Measurements from ENCODE around the gene ITGA2B.
A peak's percentile ranks its signal among the peaks of the same experiment; 100 is the strongest.
"Not testable (repeated sequence)": the region's sequence is repeated elsewhere in the genome, so short reads cannot be mapped to it uniquely, and the experiment has no call there.

The ITGA2B gene

DNA sequence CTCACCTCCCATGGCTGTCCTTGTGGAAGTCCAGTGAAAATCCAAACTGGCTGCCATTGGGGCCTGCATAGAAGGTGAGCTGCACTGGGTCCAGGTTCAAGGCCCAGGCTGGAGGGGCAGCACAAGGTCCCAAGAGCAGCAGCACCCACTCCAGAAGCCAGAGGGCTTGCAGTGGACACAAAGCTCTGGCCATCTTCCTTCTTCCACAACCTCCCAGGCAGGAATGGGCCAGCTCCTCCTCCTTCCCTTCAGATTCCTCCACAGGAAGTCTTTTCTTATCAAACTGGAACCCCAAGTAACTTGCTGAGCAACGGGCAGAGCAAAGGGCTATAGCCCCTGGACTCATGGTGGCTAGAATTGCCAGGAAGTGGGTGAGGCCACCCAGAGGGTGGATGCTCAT is at the start of gene ITGA2B:
Gene ITGA2B (minus strand): TSS at position 369 of the 400 bp plus-strand sequence. CDS start 176 bp downstream, at position 193.
- no peak for DNase-seq

DNA sequence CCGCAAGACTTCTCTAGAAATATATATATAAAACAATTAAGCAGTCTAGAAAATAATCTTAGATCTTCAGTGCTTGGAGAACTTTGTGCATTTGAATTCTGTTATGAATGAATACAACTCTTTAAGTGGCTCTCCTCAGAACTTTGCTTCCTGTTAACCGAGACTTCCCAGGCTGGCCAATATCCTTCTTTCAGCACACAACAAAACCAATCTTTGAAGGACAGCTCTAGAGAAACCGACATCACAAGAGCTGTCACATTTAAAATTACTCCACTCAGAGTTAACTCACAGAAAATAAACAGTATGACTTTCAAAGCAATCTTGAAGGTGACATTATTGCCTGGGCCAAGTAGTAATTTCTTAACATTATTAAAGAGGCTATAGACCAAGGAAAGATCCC is 49.7 kb upstream of the ITGA2B start:
- DNase-seq = no peak

DNA sequence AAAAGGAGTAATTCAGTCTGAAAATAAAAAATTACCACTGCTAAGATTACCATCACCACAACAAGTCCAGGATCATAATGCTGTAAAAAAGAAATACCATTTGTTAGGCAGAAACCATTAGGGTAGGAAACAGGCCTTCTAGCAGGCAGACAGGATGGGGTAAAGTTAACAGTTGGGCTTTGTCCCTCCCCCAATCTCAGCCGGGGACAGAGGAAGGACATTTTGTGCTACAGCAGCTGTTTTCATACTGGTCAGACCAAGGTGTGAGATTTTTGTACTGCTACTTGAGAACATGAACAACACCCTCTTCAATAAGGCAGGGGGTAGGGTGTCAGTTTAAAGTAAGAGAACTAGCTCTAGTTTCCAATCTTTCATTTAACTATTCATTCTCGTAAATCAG is 49.2 kb upstream of the ITGA2B start:
- peak; percentile 24 for DNase-seq

DNA sequence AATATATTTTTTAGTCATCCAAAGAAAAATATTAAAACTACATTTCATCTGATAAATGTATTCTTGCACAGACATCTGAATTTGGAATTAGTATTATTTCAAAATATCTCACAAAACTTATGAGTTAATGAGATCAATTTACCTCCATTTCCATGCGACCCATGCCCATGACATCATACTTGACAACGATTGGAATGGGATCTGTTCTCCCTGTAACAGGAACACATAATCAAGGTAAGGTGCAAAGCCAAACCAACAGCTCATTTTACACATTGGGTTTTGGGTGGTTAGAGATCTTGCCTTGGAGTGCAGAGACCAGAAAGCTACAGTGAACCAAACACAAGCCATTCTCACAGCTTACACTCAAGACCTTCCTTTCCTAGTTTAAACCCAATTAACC is 46.9 kb upstream of the ITGA2B start:
- DNase-seq = no peak

DNA sequence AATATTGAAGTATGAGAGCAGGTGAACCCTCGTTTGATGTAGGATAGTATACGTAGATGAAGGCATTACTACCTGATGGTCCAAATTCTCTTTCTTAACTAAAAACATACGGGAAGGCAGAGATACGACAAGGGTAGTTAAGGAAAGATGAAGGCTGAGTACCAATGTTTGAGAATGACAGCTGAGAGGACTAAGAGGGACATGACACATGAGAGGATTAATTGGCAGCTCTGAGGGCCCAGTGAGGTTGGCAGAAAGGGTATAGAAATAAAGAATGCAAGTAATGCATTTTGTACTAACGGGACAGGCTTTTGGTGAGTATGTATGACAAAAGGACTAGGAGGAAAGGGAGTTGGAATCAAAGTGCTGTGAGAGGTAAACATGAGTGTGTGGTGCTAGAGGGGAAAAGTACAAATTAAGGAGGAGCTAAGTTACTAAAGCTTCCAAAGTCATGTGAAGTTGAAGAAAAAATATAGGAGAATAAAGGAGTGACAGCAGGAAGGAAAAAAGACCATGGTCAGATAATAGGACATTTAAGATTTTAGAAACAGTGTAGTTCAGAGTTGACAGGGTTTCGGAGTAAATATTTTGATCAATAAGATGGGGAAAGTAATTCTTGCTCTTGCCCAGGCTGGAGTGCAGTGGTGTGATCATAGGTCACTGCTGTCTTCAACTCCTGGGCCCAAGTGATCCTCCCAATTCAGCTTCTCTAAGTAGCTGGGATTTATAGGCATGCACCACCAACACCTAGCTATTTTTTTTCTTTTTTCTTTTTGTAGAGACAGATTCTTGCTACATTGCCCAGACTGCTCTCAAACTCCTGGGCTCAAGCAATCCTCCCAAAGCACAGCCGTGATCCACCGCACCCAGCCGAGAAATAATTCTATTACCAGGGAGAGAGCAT is 43.1 kb upstream of the ITGA2B start:
- DNase-seq = no peak

DNA sequence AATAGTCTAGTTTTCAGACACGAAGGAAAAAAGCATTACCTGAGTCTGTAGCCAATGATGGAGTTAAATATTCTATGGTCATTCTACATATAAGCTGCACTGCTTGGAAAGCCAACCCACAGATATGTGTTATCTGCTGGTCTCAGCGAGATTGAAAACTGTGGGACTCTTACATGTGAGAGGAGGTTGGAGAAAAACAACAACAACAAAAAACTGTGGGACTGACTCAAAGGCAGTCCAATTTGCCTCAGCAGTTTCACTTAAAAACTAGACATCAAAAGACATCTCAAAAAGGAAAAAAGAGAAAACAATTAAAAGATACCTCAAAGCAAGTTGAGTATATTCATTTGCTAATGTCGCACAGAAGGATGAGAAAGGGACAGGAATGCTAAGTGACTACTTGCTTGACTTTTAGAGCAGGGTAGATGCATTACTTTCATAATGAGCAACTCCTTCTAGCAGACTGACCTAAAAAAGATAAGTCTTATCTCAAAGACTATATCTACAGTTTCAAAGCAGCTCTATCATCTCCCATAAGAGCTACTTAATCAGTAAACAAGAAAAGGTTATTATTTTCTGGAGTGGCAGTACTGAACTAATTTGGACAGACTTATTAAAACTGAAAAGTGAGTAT is 35.5 kb upstream of the ITGA2B start:
- no peak for DNase-seq

DNA sequence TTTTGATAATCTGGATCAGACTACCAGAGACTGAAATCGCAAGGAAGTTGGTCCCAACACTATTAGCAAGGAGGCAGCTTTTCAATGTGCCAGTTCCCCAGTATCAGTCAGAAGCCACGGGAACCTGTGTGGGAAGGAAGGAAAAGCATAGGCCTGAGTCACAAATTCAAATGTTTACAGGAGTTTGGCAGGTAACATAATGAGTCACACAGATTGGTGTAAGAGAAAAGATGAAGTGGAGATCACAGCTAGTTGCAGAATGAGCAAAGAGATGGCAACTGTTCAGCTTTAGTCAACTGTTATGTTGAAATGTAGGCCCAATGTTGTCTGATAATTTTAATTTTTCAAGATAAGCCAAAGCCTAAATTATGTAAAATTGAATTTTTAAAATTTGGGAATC is 28.1 kb upstream of the ITGA2B start:
- DNase-seq = no peak

DNA sequence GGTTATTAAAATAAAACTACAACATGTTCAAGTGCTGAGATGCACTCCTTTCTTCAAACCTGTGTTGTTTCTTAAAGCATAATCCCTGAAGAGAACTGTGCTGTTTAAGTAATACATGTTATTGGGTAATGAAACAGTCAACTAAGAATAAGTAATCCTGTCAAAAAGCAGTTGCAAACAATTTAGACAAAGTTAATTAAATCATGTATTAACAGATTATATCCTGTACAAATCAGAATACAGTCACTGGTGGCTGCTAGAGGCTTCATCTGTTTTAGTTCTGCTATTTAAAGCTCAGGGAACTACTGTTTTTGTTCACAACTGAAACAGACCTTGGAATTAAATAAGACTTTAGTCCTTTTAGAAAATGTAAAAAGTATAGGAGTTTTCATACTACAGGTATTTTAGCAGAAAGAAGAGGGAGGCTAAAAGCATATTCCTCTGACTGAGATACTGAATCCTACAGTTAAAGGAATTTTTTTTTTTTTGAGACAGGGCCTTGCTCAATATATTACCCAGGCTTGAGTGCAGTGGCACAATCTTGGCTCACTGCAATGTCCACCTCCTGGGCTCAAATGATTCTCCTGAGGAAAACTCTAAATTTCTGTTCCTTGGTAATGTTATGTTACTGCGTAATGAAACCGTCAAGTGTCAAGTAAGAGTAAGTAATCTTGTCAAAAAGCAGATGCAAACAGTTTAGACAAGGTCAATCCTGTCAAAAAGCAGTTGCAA is 27.3 kb upstream of the ITGA2B start:
- no peak for DNase-seq

DNA sequence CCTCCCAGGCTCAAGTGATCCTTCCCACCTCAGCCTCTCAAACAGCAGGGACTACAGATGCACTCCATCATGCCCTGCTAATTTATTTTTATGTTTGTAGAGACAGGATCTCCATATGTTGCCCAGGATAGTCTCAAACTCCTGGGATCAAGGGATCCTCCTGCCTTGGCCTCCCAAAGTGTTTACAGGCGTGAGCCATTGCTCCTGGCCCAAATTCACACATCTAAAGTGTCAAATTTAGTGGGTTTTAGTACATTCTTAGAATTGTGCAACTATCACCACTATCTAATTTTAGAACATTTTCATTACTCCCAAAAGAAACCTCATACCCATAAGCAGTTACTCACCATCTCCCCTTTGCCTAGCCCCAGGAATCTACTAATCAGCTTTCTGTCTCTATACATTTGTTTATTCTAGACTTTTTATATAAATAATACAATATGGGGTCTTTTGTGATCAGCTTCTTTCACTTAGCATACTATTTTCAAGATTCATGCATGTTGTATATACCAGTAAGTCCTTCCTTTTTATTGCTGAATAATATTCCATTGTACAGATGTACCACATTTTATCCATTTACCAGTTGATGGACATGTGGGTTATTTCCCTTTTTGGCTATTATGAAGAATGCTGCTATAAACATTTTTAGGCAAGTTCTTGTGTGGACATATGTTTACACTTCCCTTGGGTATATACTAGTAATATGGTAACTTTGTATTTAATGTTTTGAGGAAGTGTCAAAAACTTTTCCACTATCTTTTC is 25.1 kb upstream of the ITGA2B start:
- no peak for DNase-seq

DNA sequence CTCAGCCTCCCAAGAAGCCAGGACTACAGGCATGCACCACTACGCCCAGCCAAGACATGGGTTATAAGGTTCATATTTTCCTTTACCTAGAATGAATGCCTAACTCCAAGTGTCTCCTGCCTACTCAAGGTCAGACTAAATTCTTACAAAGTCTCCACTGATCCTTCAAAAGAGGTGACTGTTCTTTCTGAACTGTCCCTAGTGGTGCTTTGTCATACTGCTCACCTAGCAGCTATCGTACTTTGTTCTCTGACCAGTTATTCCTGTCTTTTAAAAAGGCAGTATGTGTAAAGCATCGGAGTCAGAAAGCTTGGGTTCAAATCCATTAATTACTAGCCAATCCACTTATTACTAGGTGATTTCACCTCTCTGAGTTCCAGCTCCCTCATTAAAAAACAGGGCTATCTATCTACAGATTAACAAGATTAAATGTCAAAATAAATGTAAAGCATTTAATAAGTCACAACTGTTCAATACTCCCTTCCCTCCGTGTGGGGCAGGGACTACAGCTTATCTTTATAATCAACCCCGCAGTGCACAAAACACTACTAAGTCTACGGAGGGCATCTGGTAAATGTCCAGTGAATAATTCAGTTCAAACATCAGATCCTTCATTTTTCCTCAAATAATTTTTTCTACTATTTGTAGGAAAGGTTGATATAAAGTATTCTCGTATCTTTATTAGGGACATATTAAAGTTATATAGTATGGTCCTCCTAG is 20.0 kb upstream of the ITGA2B start:
- DNase-seq = no peak

DNA sequence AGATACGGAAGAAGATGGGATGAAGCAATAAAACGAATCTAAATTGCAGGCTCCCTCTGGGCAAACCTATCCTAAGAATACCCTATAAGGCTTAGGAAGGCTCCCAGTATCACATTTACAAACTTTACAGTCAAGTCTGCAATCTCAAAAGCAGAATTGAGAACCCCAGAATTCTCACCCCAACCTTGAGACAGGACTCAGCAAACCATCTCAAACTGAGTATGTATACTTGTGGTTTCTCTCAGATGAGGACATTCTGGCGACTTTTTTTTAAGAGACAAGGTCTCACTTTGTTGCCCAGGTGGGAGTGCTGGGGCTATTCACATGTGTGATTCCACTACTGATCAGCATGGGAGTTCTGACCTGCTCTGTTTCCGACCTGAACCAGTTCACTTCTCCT is 19.3 kb upstream of the ITGA2B start:
- DNase-seq = no peak

DNA sequence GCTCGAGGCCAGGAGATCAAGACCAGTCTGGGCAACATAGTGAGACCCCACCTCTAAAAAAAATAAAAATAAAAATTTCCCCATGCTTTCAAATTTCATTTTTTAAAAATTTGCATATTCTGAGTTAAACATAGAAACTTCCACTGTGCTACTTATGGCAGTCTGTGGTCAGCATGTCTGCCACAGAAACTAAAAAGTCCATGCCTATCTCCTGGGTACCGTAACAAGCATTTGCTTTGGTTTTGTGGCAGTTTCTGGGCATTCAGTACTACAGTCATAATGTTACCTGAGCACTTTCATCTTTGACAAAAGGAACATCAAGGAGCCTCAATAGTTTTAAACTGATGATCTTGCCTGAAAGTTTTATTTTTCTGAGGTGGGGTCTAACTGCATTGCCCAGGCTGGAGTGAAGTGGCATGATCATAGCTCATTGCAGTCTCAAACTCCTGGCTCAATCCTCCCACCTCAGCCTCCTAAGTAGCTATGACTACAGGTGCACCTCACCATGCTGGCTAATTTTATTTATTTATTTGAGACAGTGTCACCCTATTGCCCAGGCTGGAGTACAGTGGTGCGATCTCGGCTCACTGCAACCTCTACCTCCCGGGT is 13.2 kb upstream of the ITGA2B start:
- DNase-seq = no peak

DNA sequence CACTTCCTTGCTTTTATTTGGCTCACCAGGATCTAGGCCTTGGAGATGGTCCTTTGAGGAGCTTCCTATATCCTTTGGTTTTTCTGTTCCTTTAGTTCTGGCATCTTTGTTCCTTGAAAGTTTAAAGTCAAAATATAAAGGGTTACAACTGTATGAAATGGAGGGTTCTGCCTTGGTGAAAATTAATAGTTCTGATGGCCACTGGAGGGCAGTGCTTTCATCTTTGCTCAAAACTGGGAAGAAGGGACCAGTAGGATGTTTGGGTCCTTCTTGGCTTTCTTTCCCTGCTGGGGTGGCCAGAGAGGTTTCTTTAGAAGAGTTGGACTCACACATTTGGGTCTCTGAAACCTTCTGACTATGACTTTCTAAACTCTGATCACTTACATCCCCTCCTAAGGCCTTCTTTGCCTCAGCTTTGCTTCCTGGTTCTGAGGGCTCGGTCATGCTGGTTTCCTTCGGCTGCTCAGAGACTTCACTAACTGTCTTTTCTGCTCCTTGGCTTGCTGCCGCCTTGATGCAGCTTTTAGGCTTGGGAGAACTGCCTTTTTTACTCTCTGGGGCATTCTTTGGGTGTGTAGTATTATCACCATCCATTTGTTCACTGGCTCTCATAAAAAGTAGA is 10.9 kb upstream of the ITGA2B start:
- DNase-seq = no peak

DNA sequence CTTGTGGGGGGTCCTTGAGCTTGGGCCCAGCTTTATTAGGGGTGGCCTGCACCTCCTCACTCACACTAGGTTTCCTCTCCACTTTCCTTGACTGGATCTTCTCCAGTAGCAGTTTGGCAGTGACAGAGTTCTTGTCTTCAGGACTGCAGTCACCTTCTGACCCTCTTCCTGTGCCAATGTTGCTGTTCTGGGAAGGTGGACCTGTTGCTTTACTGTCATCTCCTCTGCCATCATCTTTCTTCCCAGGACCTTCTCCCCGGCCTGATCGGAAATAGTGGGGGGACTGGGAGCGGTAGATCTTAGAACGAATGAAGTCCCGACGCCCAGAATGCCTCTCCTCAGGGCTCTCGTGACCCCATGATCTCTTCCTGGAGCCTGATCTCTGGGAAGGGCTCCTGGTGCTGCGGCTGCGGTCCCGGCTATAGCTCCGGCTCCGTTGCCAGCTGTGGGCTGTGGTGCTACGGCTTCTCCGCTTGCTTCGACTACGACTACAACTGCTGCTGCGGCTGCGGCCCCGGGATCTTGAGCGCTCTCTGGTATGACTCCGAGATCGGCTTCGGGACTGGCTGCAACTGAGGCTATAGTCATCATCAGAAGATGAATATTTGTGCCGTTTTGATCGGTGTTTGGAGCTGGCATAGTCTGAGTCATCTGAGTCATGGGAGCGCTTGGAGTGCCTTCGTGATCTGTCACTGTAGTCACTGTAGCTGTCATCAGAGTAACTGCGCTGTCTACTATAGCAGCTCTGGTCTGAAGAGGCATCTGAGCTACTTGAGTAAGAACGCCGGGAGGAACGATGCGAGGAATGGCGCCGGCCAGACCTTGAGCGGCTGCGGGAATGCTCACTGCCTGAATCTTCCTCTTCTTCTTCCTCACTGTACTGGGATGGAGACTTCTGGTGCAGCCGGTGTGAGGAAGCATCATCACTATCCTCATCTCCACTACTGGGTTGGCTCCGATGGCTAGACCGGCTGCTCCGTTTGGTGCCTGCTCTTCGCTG is 9.5 kb upstream of the ITGA2B start:
- no peak for DNase-seq

DNA sequence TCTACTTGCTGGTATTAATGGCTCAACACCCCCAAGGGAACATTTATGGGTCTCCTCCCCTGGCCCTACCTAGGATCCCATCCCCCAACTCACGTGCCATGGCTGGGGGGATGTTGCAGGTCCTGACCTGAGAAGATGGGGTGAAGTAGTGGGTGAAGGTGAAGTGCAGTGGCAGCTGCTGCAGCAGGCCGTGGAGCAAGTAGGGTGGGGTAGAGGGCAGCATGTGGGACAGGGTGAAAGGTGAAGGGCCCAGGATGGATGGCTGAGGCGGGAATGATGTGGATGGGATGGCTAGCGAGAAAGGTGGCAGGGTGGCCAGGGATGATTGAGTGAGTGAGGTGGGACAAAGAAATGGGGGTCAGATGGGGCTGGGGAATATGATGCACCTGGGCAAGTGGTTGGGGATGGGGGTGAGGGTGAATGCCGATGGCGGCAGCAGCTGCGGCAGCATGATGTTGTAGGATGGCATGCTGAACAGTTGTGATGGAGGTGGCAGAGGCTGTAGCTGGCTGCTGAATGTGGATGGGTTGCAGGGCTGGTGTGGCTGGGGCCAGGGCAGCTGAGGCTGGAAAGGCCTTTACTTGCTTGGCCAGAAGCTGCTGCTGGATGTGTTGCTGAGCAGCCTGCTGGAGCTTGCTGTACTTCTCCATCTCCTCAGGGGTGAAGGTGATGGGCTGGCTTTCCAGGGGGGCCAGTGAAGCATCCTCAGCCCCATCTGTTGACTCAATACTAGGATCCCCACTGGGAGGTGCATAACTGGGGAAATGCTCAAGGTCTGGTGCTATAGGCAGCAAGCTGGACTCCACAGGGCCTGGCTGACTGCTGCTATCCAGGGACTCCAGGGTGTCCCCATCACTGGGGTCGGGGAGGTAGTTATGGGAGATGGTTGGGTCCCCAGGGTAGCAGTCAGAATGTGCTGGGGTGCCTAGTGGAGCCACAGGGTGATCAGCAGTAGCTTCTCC is 8.3 kb upstream of the ITGA2B start:
- DNase-seq = no peak

DNA sequence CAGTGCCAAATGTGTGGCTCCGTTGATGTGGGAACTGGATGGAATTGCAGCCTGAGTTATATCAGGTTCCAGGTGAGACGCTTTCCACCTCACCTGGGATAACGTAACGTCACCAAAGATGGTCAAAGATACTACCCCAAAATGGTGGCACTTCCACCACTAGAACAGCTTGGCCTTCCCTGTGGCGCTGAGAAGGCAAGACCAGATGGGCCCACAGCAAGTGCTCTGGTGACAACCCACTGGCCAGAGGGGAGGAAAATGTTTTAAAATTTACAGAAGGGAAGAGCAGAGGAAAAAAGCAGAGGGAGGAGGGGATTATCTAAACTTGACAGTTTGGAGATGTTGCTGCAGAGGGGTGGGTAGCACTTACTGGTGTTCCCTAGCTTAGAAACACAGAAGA is 7.5 kb upstream of the ITGA2B start:
- no peak for DNase-seq

DNA sequence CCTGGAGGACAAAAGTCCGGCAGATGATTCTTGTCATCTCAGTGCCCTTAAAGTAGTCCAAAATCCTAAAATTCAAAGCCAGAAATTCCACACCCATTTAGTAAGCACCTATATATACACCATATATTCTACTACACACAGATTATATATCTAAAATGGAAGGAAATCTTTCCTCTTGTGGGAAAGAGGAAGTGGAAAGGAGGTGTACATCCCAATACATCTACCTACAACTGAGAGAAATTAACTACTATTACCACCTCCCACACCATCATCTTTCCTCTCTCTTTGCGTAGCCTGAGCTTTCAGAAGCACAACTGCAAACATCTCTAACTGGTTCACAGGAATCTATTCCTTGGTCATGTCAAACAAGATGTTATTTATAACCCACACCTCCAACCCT is 5.4 kb upstream of the ITGA2B start:
- no peak for DNase-seq

DNA sequence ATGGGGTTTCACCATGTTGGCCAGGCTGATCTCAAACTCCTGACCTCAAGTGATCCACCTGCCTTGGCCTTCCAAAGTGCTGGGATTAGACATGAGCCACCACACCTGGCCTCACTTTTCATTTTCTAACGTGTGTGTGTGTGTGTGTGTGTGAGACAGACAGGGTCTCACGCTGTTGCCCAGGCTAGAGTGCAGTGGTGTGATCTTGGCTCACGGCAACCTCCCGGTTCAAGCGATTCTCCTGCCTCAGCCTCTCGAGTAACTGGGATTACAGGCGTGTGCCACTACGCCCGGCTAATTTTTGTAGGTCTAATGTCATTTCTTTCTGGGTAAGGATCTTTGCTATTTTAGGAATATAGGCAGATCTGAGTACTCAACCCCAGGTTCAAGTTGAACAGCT is 4.7 kb upstream of the ITGA2B start:
- not testable (repeated sequence) for DNase-seq

All from CD4-positive, alpha-beta T cell treated with Interleukin-12 subunit alpha and Interleukin-12 subunit beta, for 1 hour (primary cell).